Measurements from ENCODE around the gene RASGRF1.

DNA sequence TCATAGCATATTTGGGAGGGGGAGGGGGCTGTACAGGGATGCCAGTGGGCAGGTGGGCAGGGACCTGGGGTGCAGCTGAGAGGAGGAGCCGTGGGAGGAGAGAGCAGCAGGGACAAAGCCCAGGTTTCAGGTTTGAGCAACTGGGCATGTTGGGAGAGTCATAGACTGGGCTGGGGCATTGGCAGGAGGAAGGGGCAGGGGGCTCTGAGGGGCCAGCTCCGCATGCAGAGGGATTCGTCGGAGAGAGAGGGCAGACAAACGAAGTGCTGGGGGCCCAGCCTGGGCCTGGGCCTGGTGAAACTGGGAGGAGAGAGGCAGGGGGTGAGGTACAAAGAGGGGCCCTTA is 25.2 kb downstream of the RASGRF1 start:
- no peak for TF ChIP-seq CTCF (IDR thresholded peaks at IDR 0.05)
- TF ChIP-seq POLR2A (IDR thresholded peaks at IDR 0.05): no peak
